GM12878 (cell line): ENCODE data around the gene C12orf43. TPM values are rescaled to one million over a fixed set of nuclear protein-coding genes. Genes with fewer than 3 reads are reported as not detected.

Source experiments
- ATAC-seq: fragments of 200-7000 bp; cut with Tn5 transposase; 3 replicates; pipeline ENCODE4 v1.9.1; 2020; ENCODE audit warnings: mild to moderate bottlenecking, moderate library complexity
- BruUV-seq: library from RNA; stranded (reverse); fragments of 400-500 nt; replicated peaks from 2 replicates; lab custom pipeline; 2021; lab: Mats Ljungman, UMichigan
- CTCF ChIA-PET: fragments of 300-600 bp; sonication (Branson Sonifier 250); formaldehyde crosslinking; extraction: SDS; loops from one replicate; lab custom pipeline; 2021; ENCODE audit warnings: inconsistent platforms; lab: Yijun Ruan, JAX
- POLR2A ChIA-PET: fragments of 350-600 bp; formaldehyde crosslinking; extraction: SDS; loops from one replicate; lab custom pipeline; 2021; ENCODE audit warnings: inconsistent platforms; lab: Charles Lee
- RAD21 ChIA-PET: fragments of 300-600 bp; sonication (Branson Sonifier 250); formaldehyde crosslinking; loops from one replicate; lab custom pipeline; 2023; ENCODE audit warnings: antibody characterized with exemption; ENCODE audit not compliant: unreplicated experiment; lab: Charles Lee
- SMC1A ChIA-PET: fragments of 300-600 bp; sonication (Branson Sonifier 250); formaldehyde crosslinking; loops from one replicate; lab custom pipeline; 2023; ENCODE audit not compliant: unreplicated experiment, uncharacterized antibody; lab: Charles Lee
- DNase-seq: peaks from one replicate; pipeline ENCODE4 v3.0.0-alpha.2; 2011; ENCODE audit warnings: low read depth, low spot score
- FAIRE-seq: peaks from 3 replicates; lab custom pipeline; 2011; peaks lifted over from hg19 to GRCh38; lab: Jason Lieb, UNC
- H2AFZ ChIP-seq: 2 replicates; pipeline ENCODE4 v1.6.0; 2011; ENCODE audit warnings: low read depth, low read length, control low read depth; ENCODE audit not compliant: control insufficient read depth
- H3K27ac ChIP-seq: 2 replicates; pipeline ENCODE4 v1.5.1; 2011; ENCODE audit warnings: control low read depth; ENCODE audit not compliant: control insufficient read depth, insufficient read depth
- H3K27me3 ChIP-seq, 2 experiments: replicated peaks in 1 of 2; 2 replicates each; pipeline versions ENCODE4 v1.6.0 to v1.6.1; 2011; ENCODE audit warnings: low read length in 1 of 2; ENCODE audit not compliant: control insufficient read depth in 2 of 2, insufficient read depth in 2 of 2
- H3K36me3 ChIP-seq, 2 experiments: 2 replicates each; pipeline ENCODE4 v1.5.1; 2011; ENCODE audit warnings: low read length in 1 of 2; ENCODE audit not compliant: control insufficient read depth in 2 of 2, insufficient read depth in 2 of 2
- H3K4me1 ChIP-seq: 2 replicates; pipeline ENCODE4 v1.6.1; 2011; ENCODE audit warnings: mild to moderate bottlenecking, low read length, moderate library complexity, mixed read lengths; ENCODE audit not compliant: control insufficient read depth, insufficient read depth
- H3K4me2 ChIP-seq: 2 replicates; pipeline ENCODE4 v1.6.0; 2011; ENCODE audit warnings: control low read depth; ENCODE audit not compliant: control insufficient read depth, insufficient read depth
- H3K4me3 ChIP-seq: fragments of 200-600 bp; sonication (generic); 2 replicates; pipeline ENCODE4 v1.5.1; 2016
- H3K79me2 ChIP-seq: 2 replicates; pipeline ENCODE4 v1.6.0; 2011; ENCODE audit warnings: low read length; ENCODE audit not compliant: control insufficient read depth, insufficient read depth
- H3K9ac ChIP-seq: 2 replicates; pipeline ENCODE4 v1.8.0; 2011; ENCODE audit warnings: low read length, control low read depth, mixed read lengths; ENCODE audit not compliant: control insufficient read depth, insufficient read depth
- H3K9me3 ChIP-seq: replicated peaks from 3 replicates; pipeline ENCODE4 v1.5.1; 2011; ENCODE audit warnings: mild to moderate bottlenecking, low read length; ENCODE audit not compliant: control insufficient read depth, insufficient read depth
- H4K20me1 ChIP-seq: 2 replicates; pipeline ENCODE4 v1.6.0; 2011; ENCODE audit not compliant: control insufficient read depth, insufficient read depth
- EED ChIP-seq: sonication (generic); IDR thresholded peaks from 2 replicates; pipeline ENCODE4 v1.6.1; 2016; ENCODE audit warnings: antibody characterized with exemption, low read depth
- ELK1 ChIP-seq: IDR thresholded peaks from 2 replicates; pipeline ENCODE4 v1.6.1; 2012; ENCODE audit warnings: low read depth, low read length, improper control_type of control experiment
- ESRRA ChIP-seq: IDR thresholded peaks from 2 replicates; pipeline ENCODE4 v1.6.1; 2012; ENCODE audit warnings: mild to moderate bottlenecking, low read length, improper control_type of control experiment
- IRF4 ChIP-seq: IDR thresholded peaks from 2 replicates; pipeline ENCODE4 v1.6.1; 2011; ENCODE audit warnings: low read depth, low read length
- MAX ChIP-seq: IDR thresholded peaks from 2 replicates; pipeline ENCODE4 v1.6.1; 2012; ENCODE audit warnings: low read depth, low read length, improper control_type of control experiment
- MTA2 ChIP-seq: fragments of 450-650 bp; IDR thresholded peaks from 2 replicates; pipeline ENCODE4 v1.6.1; 2016; ENCODE audit warnings: low read depth, mild to moderate bottlenecking, moderate library complexity
- NFIC ChIP-seq: IDR thresholded peaks from 2 replicates; pipeline ENCODE4 v1.6.1; 2012; ENCODE audit warnings: low read depth, mild to moderate bottlenecking, inconsistent platforms, low read length, moderate library complexity
- RB1 ChIP-seq: fragments of 450-650 bp; formaldehyde crosslinking; IDR thresholded peaks from 2 replicates; pipeline ENCODE4 v1.6.1; 2017; ENCODE audit warnings: mild to moderate bottlenecking, borderline replicate concordance
- SMC3 ChIP-seq: IDR thresholded peaks from 2 replicates; pipeline ENCODE4 v1.6.1; 2011; ENCODE audit warnings: low read length, improper control_type of control experiment, borderline replicate concordance
- SREBF1 ChIP-seq: IDR thresholded peaks from 2 replicates; pipeline ENCODE4 v1.6.1; 2012; ENCODE audit warnings: mild to moderate bottlenecking, low read length
- SUZ12 ChIP-seq: fragments of 200-600 bp; sonication (generic); IDR thresholded peaks from one replicate; pipeline ENCODE4 v1.6.1; 2018; ENCODE audit warnings: antibody characterized with exemption, mild to moderate bottlenecking; ENCODE audit not compliant: unreplicated experiment
- ZBTB11 ChIP-seq: fragments of 450-650 bp; formaldehyde crosslinking; IDR thresholded peaks from 2 replicates; pipeline ENCODE4 v1.5.0; 2022; ENCODE audit warnings: mild to moderate bottlenecking, missing genetic modification characterization
- WGBS: methylation state at CpG from one replicate; pipeline ENCODE4 v1.1.6; 2016; ENCODE audit warnings: low lambda C conversion rate; ENCODE audit not compliant: insufficient replicate concordance, insufficient coverage; ENCODE audit errors: missing lambda C conversion rate; 5-methylcytosine and 5-hydroxymethylcytosine counted together
- in situ Hi-C: fragments of 300-500 bp; cut with MboI; formaldehyde crosslinking; loops from 9 replicates; pipeline ENCODE4 v1.14.3; 2018; ENCODE audit warnings: mixed read lengths
- intact Hi-C: fragments of 100-400 bp; cut with micrococcal nuclease; formaldehyde crosslinking; loops from one replicate; pipeline ENCODE4 v1.14.2; 2022; ENCODE audit not compliant: unreplicated experiment
- polyA plus RNA-seq, 11 experiments: library from polyadenylated mRNA; depleted of rRNA in 4 of 11; unstranded in 6 of 11; stranded (reverse) in 5 of 11; fragments of >200 nt; fragmentation: Nextera tagmentation in 4 of 11; fragmentation: Illumina TruSeq in 1 of 11; extraction: Ambion mirVana in 4 of 11; extraction: Trizol in 1 of 11; gene quantifications; 1 replicate in 1 of 11; 2 replicates in 10 of 11; pipeline versions ENCODE4 v1.2.1 to v1.2.3, GENCODE V29; 2011 to 2016; ENCODE audit warnings: inconsistent platforms in 2 of 11, missing spikeins in 2 of 11, low read depth in 1 of 11
- total RNA-seq, 4 experiments: library from RNA; depleted of rRNA in 3 of 4; stranded (reverse); fragments of >200 nt in 3 of 4; fragmentation: Illumina TruSeq in 1 of 4; extraction: Trizol in 1 of 4; gene quantifications; 2 replicates each; pipeline versions ENCODE4 v1.2.1 to v1.2.3, GENCODE V29; 2013 to 2021

Gene C12orf43
- total and polyA plus RNA-seq, 10 of the 15 experiments (the other 5 are each of a cell fraction or from before 2014, with no cell fraction given) = 7.5 to 30.8 (median 21.3) TPM

GRCh38 chr12:121053706-121054105 lies 37.4 kb upstream of the C12orf43 start:
- 50% methylated on average over 11 of the region's 11 CpGs for WGBS
- H3K9ac ChIP-seq = no peak overlapping the region
- intact Hi-C loops (no loop called here), in situ Hi-C loops (no loop called here)
- H2AFZ ChIP-seq = no peak overlapping the region
- SMC1A ChIA-PET = no interaction called here
- no peak for DNase-seq
- no peaks in the 10 kb centered on the region for H3K9me3 ChIP-seq
- no peak for FAIRE-seq
- no peaks in the 10 kb centered on the region for H4K20me1 ChIP-seq
- H3K36me3 ChIP-seq = no peaks in the 10 kb centered on the region
- H3K27me3 ChIP-seq = no peaks in the 10 kb centered on the region
- no TSS peak for BruUV-seq
- CTCF ChIA-PET = no interaction called here
- H3K79me2 ChIP-seq = no peaks in the 10 kb centered on the region
- ATAC-seq = no peak
- no peaks in the 10 kb centered on the region for H3K4me1 ChIP-seq
- POLR2A ChIA-PET = no interaction called here
- no peak for TF ChIP-seq SREBF1
- no peak for TF ChIP-seq EED
- no peak for TF ChIP-seq MTA2
- no peak for TF ChIP-seq RB1
- no peak for TF ChIP-seq IRF4
- no peak for TF ChIP-seq SMC3
- TF ChIP-seq ESRRA = no peak
- no peak for TF ChIP-seq SUZ12
- no peak for TF ChIP-seq ELK1
- no peak for TF ChIP-seq ZBTB11 (CRISPR knock-in tag)
- TF ChIP-seq NFIC = no peak
- no peak for TF ChIP-seq MAX
- RAD21 ChIA-PET = no interaction called here
- H3K27ac ChIP-seq = no peak overlapping the region
- no peak overlapping the region for H3K4me3 ChIP-seq
- H3K4me2 ChIP-seq = no peak overlapping the region
